Measurements from ENCODE around the gene ALDH16A1. TPM values are rescaled to one million over a fixed set of nuclear protein-coding genes. Genes with fewer than 3 reads are reported as not detected.

The ALDH16A1 gene
- total and polyA plus RNA-seq, 10 of the 15 experiments (the other 5 are each of a cell fraction or from before 2014, with no cell fraction given), result 1.7 to 49.3 (median 18.1) TPM

DNA sequence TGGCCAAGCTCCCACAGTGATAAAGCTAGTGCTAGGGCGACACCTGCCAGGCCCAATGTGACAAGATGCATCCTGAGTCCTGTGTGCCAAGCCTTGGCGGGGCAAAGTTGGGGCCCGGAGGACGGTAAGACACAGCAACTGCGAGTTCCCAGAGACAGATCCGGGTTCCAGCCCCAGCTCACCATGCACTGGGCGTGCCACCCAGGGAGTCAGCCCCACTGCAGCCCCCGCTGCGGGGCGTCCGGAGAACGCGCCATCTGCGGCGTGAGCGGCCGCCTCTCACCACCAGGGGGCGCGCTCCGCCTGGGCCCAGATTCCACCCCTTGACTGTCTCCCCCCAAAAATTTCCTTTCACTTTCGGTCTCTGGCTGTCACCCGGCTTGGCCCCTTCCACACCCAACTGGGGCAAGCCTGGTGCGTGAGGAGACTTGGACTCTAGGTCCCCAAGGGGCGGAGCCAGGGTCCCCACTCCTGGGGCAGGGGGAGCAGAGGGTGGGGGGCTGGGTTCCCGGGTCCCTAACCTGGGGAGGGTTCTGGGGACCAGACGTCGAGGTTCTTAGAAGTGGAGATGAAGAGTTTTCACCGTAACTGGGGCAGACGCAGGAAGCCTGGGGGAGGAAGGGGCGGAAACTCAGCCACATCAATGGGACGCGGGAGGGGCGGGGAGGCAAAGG is 21.0 kb downstream of the ALDH16A1 start, which contains the start of gene FLT3LG (continued):
- TF ChIP-seq, protein P1, sequence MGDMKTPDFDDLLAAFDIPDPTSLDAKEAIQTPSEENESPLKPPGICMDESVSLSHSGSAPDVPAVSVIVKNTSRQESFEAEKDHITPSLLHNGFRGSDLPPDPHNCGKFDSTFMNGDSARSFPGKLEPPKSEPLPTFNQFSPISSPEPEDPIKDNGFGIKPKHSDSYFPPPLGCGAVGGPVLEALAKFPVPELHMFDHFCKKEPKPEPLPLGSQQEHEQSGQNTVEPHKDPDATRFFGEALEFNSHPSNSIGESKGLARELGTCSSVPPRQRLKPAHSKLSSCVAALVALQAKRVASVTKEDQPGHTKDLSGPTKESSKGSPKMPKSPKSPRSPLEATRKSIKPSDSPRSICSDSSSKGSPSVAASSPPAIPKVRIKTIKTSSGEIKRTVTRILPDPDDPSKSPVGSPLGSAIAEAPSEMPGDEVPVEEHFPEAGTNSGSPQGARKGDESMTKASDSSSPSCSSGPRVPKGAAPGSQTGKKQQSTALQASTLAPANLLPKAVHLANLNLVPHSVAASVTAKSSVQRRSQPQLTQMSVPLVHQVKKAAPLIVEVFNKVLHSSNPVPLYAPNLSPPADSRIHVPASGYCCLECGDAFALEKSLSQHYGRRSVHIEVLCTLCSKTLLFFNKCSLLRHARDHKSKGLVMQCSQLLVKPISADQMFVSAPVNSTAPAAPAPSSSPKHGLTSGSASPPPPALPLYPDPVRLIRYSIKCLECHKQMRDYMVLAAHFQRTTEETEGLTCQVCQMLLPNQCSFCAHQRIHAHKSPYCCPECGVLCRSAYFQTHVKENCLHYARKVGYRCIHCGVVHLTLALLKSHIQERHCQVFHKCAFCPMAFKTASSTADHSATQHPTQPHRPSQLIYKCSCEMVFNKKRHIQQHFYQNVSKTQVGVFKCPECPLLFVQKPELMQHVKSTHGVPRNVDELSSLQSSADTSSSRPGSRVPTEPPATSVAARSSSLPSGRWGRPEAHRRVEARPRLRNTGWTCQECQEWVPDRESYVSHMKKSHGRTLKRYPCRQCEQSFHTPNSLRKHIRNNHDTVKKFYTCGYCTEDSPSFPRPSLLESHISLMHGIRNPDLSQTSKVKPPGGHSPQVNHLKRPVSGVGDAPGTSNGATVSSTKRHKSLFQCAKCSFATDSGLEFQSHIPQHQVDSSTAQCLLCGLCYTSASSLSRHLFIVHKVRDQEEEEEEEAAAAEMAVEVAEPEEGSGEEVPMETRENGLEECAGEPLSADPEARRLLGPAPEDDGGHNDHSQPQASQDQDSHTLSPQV (IDR thresholded peaks at IDR 0.05), result 0 out of 2 replicates have a peak, but pooled peaks have one; percentile 75
- 0 out of 2 replicates have a peak, but pooled peaks have one; percentile 49 for TF ChIP-seq IRF4 (IDR thresholded peaks at IDR 0.05; ENCODE audit: low read depth, low read length)
- TF ChIP-seq, protein P2, sequence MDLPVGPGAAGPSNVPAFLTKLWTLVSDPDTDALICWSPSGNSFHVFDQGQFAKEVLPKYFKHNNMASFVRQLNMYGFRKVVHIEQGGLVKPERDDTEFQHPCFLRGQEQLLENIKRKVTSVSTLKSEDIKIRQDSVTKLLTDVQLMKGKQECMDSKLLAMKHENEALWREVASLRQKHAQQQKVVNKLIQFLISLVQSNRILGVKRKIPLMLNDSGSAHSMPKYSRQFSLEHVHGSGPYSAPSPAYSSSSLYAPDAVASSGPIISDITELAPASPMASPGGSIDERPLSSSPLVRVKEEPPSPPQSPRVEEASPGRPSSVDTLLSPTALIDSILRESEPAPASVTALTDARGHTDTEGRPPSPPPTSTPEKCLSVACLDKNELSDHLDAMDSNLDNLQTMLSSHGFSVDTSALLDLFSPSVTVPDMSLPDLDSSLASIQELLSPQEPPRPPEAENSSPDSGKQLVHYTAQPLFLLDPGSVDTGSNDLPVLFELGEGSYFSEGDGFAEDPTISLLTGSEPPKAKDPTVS (IDR thresholded peaks at IDR 0.05; ENCODE audit: low read depth, low read length), result no peak
- TF ChIP-seq YBX1 (IDR thresholded peaks at IDR 0.05), result no peak
- TF ChIP-seq CHD4 (IDR thresholded peaks at IDR 0.05), result no peak
- peak; percentile 29 for TF ChIP-seq SIX5 (IDR thresholded peaks at IDR 0.05; ENCODE audit: low read depth, low read length, severe bottlenecking)
- peak; percentile 18; the same call in 1 of the 2 replicates for TF ChIP-seq MTA2 (IDR thresholded peaks at IDR 0.05; ENCODE audit: low read depth)
- no peak for TF ChIP-seq RBBP5 (conservative IDR thresholded peaks at IDR 0.05)
- no peak for TF ChIP-seq NR2C2 (IDR thresholded peaks at IDR 0.05; ENCODE audit: borderline replicate concordance, control insufficient read depth, insufficient read length, low read depth)
- peak; percentile 68 for TF ChIP-seq RUNX3 (IDR thresholded peaks at IDR 0.05; ENCODE audit: low read length)
- TF ChIP-seq, protein P3, sequence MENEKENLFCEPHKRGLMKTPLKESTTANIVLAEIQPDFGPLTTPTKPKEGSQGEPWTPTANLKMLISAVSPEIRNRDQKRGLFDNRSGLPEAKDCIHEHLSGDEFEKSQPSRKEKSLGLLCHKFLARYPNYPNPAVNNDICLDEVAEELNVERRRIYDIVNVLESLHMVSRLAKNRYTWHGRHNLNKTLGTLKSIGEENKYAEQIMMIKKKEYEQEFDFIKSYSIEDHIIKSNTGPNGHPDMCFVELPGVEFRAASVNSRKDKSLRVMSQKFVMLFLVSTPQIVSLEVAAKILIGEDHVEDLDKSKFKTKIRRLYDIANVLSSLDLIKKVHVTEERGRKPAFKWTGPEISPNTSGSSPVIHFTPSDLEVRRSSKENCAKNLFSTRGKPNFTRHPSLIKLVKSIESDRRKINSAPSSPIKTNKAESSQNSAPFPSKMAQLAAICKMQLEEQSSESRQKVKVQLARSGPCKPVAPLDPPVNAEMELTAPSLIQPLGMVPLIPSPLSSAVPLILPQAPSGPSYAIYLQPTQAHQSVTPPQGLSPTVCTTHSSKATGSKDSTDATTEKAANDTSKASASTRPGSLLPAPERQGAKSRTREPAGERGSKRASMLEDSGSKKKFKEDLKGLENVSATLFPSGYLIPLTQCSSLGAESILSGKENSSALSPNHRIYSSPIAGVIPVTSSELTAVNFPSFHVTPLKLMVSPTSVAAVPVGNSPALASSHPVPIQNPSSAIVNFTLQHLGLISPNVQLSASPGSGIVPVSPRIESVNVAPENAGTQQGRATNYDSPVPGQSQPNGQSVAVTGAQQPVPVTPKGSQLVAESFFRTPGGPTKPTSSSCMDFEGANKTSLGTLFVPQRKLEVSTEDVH (IDR thresholded peaks at IDR 0.05; ENCODE audit: low read depth, partially characterized antibody), result no peak
- TF ChIP-seq EGR1 (IDR thresholded peaks at IDR 0.05; ENCODE audit: borderline replicate concordance in 1 of 2, low read depth in 2 of 2, low read length in 2 of 2), result no peak; a peak in 1 of 3 replicates
- no peak for TF ChIP-seq ESRRA (IDR thresholded peaks at IDR 0.05; ENCODE audit: low read length)
- TF ChIP-seq IKZF1 (conservative IDR thresholded peaks at IDR 0.05), result peak; percentile 76
- TF ChIP-seq PML (IDR thresholded peaks at IDR 0.05; ENCODE audit: low read length), result no peak
- TF ChIP-seq, protein P4, sequence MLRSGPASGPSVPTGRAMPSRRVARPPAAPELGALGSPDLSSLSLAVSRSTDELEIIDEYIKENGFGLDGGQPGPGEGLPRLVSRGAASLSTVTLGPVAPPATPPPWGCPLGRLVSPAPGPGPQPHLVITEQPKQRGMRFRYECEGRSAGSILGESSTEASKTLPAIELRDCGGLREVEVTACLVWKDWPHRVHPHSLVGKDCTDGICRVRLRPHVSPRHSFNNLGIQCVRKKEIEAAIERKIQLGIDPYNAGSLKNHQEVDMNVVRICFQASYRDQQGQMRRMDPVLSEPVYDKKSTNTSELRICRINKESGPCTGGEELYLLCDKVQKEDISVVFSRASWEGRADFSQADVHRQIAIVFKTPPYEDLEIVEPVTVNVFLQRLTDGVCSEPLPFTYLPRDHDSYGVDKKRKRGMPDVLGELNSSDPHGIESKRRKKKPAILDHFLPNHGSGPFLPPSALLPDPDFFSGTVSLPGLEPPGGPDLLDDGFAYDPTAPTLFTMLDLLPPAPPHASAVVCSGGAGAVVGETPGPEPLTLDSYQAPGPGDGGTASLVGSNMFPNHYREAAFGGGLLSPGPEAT (IDR thresholded peaks at IDR 0.05; ENCODE audit: low read depth), result peak; percentile 49
- TF ChIP-seq, protein P5, sequence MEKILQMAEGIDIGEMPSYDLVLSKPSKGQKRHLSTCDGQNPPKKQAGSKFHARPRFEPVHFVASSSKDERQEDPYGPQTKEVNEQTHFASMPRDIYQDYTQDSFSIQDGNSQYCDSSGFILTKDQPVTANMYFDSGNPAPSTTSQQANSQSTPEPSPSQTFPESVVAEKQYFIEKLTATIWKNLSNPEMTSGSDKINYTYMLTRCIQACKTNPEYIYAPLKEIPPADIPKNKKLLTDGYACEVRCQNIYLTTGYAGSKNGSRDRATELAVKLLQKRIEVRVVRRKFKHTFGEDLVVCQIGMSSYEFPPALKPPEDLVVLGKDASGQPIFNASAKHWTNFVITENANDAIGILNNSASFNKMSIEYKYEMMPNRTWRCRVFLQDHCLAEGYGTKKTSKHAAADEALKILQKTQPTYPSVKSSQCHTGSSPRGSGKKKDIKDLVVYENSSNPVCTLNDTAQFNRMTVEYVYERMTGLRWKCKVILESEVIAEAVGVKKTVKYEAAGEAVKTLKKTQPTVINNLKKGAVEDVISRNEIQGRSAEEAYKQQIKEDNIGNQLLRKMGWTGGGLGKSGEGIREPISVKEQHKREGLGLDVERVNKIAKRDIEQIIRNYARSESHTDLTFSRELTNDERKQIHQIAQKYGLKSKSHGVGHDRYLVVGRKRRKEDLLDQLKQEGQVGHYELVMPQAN (conservative IDR thresholded peaks at IDR 0.05), result peak; percentile 43; the same call in 1 of the 2 replicates
- TF ChIP-seq ZBED1 (IDR thresholded peaks at IDR 0.05; ENCODE audit: borderline replicate concordance), result no peak

Measured in GM12878 (cell line).